Measurements from ENCODE around the gene LSM6. TPM values are rescaled to one million over a fixed set of nuclear protein-coding genes. Genes with fewer than 3 reads are reported as not detected.

The LSM6 gene
- polyA plus RNA-seq, 3 donors = 41.1 to 89.7 (median 66.2) TPM

- Histone ChIP-seq H3K27ac (ENCODE audit: low read depth in 1 of 2, low read length in 2 of 2) (no peak overlapping the region), H3K36me3 (replicated peaks in 1 of 2; ENCODE audit: control insufficient read depth in 1 of 2, insufficient read depth in 2 of 2, low read length in 2 of 2) (no peaks in the 10 kb centered on the region), H3K27me3 (ENCODE audit: control insufficient read depth in 2 of 2, insufficient read depth in 2 of 2, low read length in 2 of 2) (peaks cover 0 to 3% of the 10 kb centered on the region in 2 donors), H3K9ac (ENCODE audit: insufficient read depth, low read length, poor library complexity, severe bottlenecking) (no peak overlapping the region), H3K9me3 (replicated peaks in 1 of 2; ENCODE audit: control insufficient read depth in 1 of 2, insufficient read depth in 1 of 2, low read length in 2 of 2) (peaks cover 6 to 18% of the 10 kb centered on the region in 2 donors), H3K4me1 (ENCODE audit: control insufficient read depth in 1 of 2, insufficient read depth in 2 of 2, low read length in 2 of 2) (no peaks in the 10 kb centered on the region), H2AFZ (ENCODE audit: insufficient read depth, low read depth, low read length, poor library complexity, severe bottlenecking) (no peak overlapping the region), H3K4me2 (replicated peaks; ENCODE audit: extremely low read depth, low read length, poor library complexity, severe bottlenecking) (no peak overlapping the region), H4K20me1 (ENCODE audit: insufficient read depth, low read length) (no peaks in the 10 kb centered on the region), H3K79me2 (ENCODE audit: insufficient read depth, low read length) (no peaks in the 10 kb centered on the region), H3K4me3 (replicated peaks in 1 of 3; ENCODE audit: low read depth in 2 of 3, low read length in 3 of 3) (no peak overlapping the region)
- DNase-seq = no peak
- Mint-ChIP-seq H3K36me3 (no peaks in the 10 kb centered on the region), H3K4me3 (no peak overlapping the region), H3K27me3 (ENCODE audit: low read depth in 3 of 3) (peaks cover 2 to 11% (median 7%) of the 10 kb centered on the region in 3 donors), H3K4me1 (peaks cover 2% of the 10 kb centered on the region), H3K27ac (no peak overlapping the region), H3K9me3 (peaks cover 9 to 28% (median 25%) of the 10 kb centered on the region in 7 donors)
- no peak for TF ChIP-seq CTCF (IDR thresholded peaks at IDR 0.05)
- intact Hi-C loops (cut with micrococcal nuclease) = no loop called here
These were observed 14.3 kb upstream of the LSM6 start for GRCh38 chr4:146161243-146161642.

DNA sequence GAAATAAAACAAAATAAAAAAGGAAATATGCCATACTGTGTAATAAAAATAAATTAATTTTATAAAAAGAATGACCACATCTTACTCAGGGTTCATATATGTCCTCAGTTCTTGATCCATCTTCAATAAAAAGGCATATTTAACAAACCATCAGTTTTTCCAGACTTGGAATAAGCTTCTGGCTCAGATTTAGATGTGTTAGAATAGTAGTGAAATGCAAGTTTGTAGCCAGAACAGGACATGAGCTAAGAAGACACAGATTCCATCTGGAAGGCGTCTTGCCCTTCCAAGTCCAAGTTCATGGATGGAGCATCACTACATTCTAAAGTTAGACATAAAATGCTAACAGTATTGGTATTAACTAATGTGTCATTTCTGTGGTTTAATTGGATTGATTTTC lies 10.3 kb upstream of the LSM6 start:
- Histone ChIP-seq H4K20me1 (ENCODE audit: insufficient read depth, low read length) (no peaks in the 10 kb centered on the region), H3K9ac (ENCODE audit: insufficient read depth, low read length, poor library complexity, severe bottlenecking) (no peak overlapping the region), H3K79me2 (ENCODE audit: insufficient read depth, low read length) (no peaks in the 10 kb centered on the region), H3K36me3 (replicated peaks in 1 of 2; ENCODE audit: control insufficient read depth in 1 of 2, insufficient read depth in 2 of 2, low read length in 2 of 2) (no peaks in the 10 kb centered on the region), H3K4me2 (replicated peaks; ENCODE audit: extremely low read depth, low read length, poor library complexity, severe bottlenecking) (no peak overlapping the region), H3K4me1 (ENCODE audit: control insufficient read depth in 1 of 2, insufficient read depth in 2 of 2, low read length in 2 of 2) (no peaks in the 10 kb centered on the region), H3K27me3 (ENCODE audit: control insufficient read depth in 2 of 2, insufficient read depth in 2 of 2, low read length in 2 of 2) (no peaks in the 10 kb centered on the region), H3K4me3 (replicated peaks in 1 of 3; ENCODE audit: low read depth in 2 of 3, low read length in 3 of 3) (no peak overlapping the region), H3K27ac (ENCODE audit: low read depth in 1 of 2, low read length in 2 of 2) (no peak overlapping the region), H2AFZ (ENCODE audit: insufficient read depth, low read depth, low read length, poor library complexity, severe bottlenecking) (no peak overlapping the region), H3K9me3 (replicated peaks in 1 of 2; ENCODE audit: control insufficient read depth in 1 of 2, insufficient read depth in 1 of 2, low read length in 2 of 2) (peaks cover 3 to 18% of the 10 kb centered on the region in 2 donors)
- WGBS (ENCODE audit: insufficient coverage) = no CpG with 5 or more reads among the region's 1 CpG
- Mint-ChIP-seq H3K27ac (no peak overlapping the region), H3K9me3 (peaks cover 7 to 19% (median 14%) of the 10 kb centered on the region in 7 donors), H3K36me3 (no peaks in the 10 kb centered on the region), H3K4me1 (peaks cover 2% of the 10 kb centered on the region), H3K27me3 (ENCODE audit: low read depth in 3 of 3) (peaks cover 0 to 1% (median 0%) of the 10 kb centered on the region in 3 donors), H3K4me3 (no peak overlapping the region)
- TF ChIP-seq CTCF (IDR thresholded peaks at IDR 0.05) = no peak
- DNase-seq = no peak
- intact Hi-C loops (cut with micrococcal nuclease) = no loop called here

All from CD14-positive monocyte (primary cell).